T-helper 1 cell (primary cell): Measurements from ENCODE around the gene SLC2A4.
"Not testable (repeated sequence)": the region's sequence is repeated elsewhere in the genome, so short reads cannot be mapped to it uniquely, and the experiment has no call there.

Experiments
- DNase-seq, 5 donors: peaks; one replicate each; pipeline ENCODE4 v3.0.0-alpha.2; 2012 to 2020

Gene SLC2A4

DNA sequence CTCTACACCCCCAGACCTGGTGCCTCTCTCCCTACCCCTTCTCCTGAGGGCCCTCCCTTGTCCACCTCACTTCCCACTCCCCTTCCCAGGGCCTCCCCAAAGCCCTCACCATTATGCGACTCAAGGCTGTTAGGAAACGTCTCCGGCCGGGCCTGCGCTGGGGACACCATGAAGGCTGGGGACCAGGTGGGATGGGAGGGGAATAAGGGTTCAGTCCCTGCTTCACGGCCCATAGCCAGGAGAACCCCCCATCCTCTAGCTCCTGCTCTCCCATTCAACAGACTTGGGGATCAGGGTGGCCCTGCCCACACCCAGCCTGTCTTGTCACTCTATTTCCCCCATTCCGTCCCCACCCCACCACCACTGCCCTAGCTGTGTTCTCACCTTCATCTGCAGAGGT lies 45.5 kb downstream of the SLC2A4 start:
- no peak for DNase-seq

DNA sequence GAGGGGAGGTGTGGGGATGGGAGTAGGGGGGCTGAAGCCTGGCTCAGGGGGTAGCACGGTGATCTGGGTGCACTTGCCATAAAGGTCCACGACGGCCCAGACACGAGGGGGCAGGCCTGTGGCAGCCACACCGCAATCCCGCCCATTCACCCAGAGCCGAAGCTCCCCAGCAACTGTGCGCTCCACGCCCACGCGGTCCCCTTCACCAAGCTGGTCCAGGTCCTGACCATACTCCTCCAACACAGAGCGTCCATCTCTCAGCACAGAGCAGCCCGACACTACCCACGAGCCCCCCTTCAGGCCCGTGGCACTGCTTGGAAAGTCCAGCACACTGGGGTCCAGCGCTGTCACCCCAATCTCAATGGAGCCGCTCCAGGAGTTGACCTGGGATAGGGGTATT lies 46.0 kb downstream of the SLC2A4 start:
- DNase-seq, result no peak

DNA sequence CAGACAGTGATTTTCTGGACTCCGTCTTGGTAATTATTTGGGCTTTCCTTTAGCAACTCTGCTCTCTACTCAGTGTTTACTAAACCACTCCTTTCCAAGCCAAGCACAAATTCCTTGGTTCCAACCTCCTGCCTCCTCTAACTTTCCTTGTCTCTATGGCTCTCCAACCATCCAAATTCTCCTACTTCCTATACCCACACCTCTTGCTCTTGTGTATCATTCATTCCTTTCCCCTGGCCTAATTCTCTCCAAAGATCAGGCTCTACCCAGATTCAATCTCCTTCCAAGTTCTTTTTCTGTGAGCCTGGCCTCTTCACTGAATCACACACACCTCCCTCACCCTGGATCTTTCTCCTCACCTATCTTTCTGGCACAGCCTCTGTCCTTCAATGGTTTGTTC lies 46.5 kb downstream of the SLC2A4 start:
- DNase-seq, result no peak

DNA sequence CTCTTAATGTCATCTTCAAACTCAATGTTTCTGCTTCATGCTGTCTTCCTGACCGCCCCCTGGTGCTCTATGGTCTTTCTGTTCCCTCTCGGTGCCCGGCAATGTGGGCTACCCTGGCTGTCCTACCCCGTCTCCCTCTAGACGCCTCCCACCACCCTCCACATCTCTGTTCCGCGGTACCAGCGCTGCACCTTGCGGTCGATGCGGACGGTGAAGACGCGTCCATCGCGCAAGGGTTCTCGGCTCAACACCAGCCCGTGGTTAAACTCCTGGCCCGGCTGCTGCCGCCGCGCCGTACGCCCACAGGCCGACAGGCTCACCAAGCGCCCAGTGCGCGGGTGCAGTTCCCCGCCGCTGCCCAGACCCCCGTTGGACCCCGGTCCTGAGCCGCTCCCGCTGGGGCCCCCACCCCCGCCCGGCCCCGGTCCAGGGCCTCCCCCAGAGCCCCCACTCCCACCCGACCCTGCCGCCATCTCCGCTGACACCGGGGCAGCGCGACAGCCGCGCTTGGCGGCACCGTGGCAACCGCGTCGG lies 47.4 kb downstream of the SLC2A4 start, which contains the start of gene NEURL4:
Gene NEURL4, minus strand, starts transcription at position 496 of the 534 bp plus-strand sequence. Its CDS starts 23 bp downstream, at position 473.
- DNase-seq, result peak in 1 of 5 donors; percentile 33

DNA sequence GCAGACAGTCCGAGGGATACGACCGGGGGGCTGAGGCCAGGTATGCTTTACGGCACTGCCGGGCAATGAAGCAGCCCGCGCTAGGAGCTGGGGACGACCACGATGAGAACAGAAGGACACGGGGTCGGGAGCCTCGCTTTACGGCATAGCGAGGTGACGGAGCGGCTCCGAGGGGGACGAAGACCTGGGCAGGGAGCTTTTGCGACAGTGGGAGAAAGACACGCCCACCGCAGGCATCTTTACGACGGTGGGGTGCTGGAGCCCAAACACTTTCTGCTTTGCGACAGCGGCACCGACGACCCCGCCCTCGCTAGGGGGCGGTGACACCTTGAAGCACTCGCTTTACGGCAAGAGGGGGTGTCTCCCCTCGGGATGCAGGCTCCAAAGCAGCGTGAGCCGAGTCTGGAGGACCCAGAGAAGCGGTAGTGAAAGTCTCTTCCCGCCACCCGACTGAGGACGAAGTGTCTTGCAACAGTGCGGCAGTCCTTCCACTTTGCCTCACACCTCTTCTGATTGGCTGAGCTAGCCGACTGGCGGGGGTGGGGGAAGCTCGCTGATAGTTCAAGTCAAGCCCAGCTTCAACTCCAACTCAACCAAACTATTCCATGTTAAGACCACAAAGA lies 48.0 kb downstream of the SLC2A4 start:
- peak; percentile 92 to 99 (median 95) for DNase-seq

DNA sequence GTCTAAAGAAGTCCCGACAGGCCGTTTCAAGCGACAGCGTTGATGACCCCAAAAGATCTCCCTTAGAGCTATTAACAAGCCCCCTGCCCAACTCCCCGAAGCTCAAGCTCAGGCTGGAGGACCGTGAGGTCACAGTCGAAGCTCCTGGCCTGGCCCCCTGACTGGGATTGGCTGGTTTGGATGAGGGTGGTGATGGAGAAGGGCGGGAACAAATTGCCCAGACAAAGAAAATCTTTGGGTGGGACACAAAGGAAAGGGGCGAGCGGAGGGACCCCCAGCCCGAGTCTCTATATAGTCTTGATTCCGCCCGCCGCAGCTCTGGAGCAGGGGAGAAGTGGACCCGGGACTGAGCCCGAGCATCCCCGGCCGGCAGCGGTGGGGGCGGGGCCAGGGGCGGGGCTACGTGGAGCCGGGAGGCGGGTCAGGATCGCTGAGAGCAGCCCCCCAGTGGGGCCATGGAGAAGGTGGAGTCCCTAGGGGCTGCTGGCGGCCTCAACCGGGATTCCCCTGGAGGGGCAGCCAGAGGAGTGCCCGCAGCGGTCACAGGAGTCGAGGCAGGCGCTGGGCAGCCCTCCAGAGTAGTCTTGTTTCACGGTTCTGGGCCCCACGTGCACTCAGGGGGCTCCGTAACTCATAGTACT lies 48.6 kb downstream of the SLC2A4 start:
- DNase-seq, result peak; percentile 60 to 85 (median 68)

DNA sequence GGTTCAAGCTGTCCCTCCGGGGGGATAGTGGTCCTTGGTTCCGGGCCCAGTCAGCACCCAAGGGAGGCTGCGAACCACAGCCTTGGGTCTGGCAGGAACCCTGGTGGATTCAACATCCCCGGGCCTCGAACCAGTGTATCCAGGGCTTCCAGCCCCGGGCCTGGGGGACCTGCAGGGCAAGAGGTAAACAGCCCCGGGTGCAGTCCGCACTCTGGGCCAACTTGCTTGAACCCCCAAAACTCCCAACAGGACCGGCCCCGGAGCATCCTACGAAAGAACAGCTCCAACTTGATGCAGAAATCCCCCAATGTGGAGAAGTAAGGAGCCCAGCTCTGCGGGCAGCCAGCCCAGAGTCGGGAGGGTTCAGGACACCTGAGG lies 49.1 kb downstream of the SLC2A4 start:
- no peak for DNase-seq

DNA sequence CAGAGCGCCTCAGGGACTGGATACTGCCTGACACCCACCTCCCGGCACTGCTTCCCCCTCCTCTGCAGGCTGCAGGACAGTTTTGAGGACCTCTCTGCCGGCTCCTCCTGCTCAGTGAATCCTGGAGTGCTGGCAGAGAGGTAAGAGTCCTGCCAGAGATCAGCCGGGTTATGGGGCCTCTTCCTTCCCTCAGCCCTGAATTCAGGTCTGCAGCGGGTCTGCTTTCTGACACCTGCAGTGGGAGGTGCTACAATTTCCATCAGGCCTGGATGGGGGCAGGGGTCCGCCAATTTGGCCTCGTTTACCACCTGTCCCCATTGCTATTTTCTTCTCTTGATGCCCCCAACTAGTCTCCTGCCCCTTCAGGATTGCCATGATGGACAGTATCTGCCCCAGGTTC lies 50.6 kb downstream of the SLC2A4 start:
- DNase-seq, result no peak

DNA sequence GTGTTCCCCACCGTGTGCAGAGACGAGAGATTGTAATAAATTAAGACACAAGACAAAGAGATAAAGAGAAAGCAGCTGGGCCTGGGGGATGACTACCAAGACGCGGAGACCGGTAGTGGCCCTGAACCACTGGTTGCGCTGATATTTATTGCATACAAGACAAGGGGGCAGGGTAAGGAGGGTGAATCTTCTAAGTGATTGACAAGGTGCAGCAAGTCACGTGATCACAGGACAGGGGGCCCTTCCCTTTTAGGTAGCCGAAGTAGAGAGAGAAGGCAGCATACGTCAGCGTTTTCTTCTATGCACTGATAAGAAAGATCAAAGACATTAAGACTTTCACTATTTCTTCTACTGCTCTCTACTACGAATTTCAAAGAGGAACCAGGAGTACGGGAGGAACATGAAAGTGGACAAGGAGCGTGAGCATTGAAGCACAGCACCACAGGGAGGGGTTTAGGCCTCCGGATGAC lies 51.1 kb downstream of the SLC2A4 start:
- peak in 1 of 5 donors; percentile 46 for DNase-seq

DNA sequence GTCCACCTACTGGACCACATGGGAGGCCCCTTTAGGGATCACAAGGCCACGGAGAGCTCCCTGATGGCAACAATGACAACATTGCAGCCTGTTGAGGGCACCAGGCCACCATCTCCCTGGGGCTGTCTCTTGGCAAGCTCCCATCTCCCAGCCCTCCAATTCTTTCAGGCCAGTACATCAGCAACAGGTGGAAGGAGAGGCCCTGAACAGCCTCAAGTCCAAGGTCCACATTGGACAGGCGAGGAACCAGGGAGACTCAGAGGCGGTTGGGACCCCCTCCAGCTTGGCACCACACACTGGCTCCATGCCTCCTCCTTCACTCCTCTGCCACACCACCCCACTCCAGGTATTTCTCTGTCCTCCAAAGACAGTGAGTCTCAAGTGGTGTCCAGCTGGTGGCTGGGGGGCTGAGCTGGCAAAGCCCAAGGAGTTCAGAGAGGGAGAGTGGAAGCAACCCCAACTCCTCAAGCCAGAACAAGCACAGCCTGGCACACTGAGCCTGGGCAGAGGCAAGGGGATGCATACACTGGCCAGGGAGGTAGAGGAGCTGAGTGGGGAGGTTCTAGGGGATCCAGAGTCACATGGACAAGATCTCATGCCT lies 53.5 kb downstream of the SLC2A4 start:
- no peak for DNase-seq

DNA sequence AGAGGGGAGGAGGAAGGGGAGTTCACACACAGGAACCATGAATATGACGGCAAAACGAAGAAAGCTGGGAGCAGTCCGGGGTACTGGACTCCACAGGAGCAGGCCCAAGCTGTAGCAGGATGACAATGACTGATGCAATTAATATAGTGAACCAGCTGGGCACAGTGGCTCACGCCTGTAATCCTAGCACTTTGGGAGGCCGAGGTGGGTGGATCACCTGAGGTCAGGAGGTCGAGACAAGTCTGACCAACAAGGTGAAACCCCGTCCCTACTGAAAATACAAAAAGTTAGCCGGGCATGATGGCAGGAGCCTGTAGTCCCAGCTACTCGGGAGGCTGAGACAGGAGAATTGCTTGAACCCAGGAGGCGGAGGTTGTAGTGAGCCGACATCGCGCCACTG lies 54.2 kb downstream of the SLC2A4 start:
- not testable (repeated sequence) for DNase-seq

DNA sequence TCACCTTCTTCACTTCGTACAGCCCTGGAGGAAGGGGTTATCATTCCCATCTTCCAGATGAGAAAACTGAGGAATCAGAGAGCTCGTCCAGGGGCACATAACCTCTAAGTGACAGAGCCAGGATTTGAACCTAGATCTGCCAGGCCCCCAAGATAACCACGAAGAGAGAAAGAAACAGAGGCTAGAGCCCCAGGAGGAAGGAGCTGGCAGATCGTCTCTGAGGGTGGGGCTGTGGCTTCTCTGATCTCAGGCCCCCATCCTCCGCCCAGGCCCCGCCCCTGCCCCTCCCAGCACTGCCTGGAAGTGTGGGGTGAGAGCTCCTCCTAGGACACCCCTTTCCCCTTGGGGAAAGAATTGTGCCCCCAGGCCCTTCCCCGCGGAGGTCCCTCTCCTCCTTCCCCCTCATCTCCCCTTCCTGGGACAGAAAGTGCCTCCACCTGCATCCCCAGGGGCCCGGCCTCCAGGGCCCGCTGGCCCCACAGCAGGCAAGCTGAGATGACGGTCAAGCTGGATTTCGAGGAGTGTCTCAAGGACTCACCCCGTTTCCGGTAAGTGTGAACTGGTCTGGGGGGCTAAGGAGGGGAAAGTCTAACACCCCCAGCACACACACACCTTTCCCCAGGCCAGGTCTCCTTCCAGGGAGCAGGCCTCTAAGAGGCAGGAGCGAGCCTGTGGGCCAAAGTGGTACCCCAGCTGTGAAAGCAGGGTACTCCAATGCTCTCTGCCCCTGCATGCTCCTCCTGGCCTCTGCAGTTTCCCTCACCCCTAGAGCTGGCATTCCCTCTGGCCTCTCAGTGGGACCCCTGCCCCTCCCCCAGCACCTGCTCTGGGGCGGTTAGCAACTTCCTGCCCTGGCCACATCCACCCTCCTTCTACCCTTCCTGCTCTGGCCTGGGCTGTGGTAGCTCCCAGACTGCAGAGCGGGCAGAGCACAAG lies 55.0 kb downstream of the SLC2A4 start, which contains the start of gene ACAP1:
Gene ACAP1, plus strand, starts transcription at position 290 of the 936 bp plus-strand sequence. Its CDS starts 206 bp downstream, at position 496.
- DNase-seq, result peak; percentile 70 to 92 (median 78)

DNA sequence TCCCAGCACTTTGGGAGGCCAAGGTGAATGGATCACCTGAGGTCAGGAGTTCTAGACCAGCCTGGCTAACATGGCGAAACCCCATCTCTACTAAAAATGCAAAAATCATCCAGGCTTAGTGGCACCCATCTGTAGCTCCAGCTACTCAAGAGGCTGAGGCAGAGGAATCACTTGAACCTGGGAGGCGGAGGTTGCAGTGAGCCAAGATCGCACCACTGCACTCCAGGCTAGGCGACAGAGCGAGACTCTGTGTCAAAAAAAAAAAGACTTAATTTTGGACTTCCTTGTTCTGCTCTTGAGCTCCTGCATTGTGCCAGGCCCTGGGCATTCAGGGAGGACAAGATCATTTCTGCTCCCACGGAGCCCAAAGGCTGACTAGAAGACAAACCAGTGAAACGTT lies 56.1 kb downstream of the SLC2A4 start:
- DNase-seq, result not testable (repeated sequence)
